ENCODE results near the gene PLCB1.

DNA sequence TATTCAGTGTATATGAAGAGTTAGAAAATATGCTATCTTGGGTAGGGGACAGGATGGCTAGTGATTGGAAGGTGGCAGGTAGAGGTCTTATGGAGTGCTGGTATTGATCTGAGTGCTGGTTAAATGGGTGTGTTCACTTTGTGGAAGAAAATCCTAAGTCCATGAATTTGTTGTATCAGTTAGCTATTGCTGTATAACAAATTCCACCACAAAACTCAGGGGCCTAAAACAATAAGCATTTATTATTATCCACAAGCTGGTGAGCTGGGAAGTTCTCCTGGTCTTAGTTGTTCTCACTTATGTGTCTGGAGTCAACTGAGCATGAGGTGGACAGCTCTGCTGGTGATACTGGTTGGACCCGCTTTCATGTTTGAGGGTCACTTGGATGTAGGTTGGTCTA lies 724.6 kb downstream of the PLCB1 start:
- TF ChIP-seq GATA2 (IDR thresholded peaks at IDR 0.05; ENCODE audit: low read depth, low read length) = no peak
- TF ChIP-seq GATA3 (IDR thresholded peaks at IDR 0.05; ENCODE audit: low read depth, low read length) = no peak
